HTR-8/SVneo (cell line): ENCODE measurements around the gene IGFBP4.

ENCODE experiments used
- DNase-seq: peaks from one replicate; pipeline ENCODE4 v3.0.0; 2011; ENCODE audit warnings: low spot score, mixed read lengths; ENCODE audit not compliant: insufficient read length
- FAIRE-seq: peaks from 2 replicates; lab custom pipeline; 2011; peaks lifted over from hg19 to GRCh38; lab: Jason Lieb, UNC

Gene IGFBP4

GRCh38 chr17:40485851-40486521 lies 42.7 kb downstream of the IGFBP4 start:
- FAIRE-seq: peak; percentile 98
- DNase-seq: peak; percentile 98

- DNase-seq (no peak), FAIRE-seq (peak; percentile 46)
Observed at GRCh38 chr17:40486522-40487370, 43.5 kb downstream of the IGFBP4 start.

- DNase-seq (no peak), FAIRE-seq (peak; percentile 74)
Observed at GRCh38 chr17:40487371-40488020, 44.2 kb downstream of the IGFBP4 start.

- FAIRE-seq: peak; percentile 84
- no peak for DNase-seq
Observed at GRCh38 chr17:40490289-40490853, 47.1 kb downstream of the IGFBP4 start.

GRCh38 chr17:40490982-40491381 lies 47.7 kb downstream of the IGFBP4 start:
- FAIRE-seq (no peak), DNase-seq (no peak)

GRCh38 chr17:40491486-40491885 lies 48.2 kb downstream of the IGFBP4 start:
- FAIRE-seq: no peak
- no peak for DNase-seq

GRCh38 chr17:40493697-40494096 lies 50.4 kb downstream of the IGFBP4 start:
- FAIRE-seq (peak; percentile 68), DNase-seq (no peak)

GRCh38 chr17:40495140-40495539 lies 51.9 kb downstream of the IGFBP4 start:
- no peak for FAIRE-seq
- no peak for DNase-seq

- DNase-seq (no peak), FAIRE-seq (no peak)
Observed at GRCh38 chr17:40496170-40496569, 52.9 kb downstream of the IGFBP4 start.

GRCh38 chr17:40496634-40497420 lies 53.6 kb downstream of the IGFBP4 start:
- DNase-seq (no peak), FAIRE-seq (no peak)

GRCh38 chr17:40497695-40498094 lies 54.4 kb downstream of the IGFBP4 start:
- no peak for FAIRE-seq
- DNase-seq: no peak

- FAIRE-seq (no peak), DNase-seq (no peak)
Observed at GRCh38 chr17:40498281-40499084, 55.2 kb downstream of the IGFBP4 start.

GRCh38 chr17:40499551-40500189 lies 56.4 kb downstream of the IGFBP4 start:
- FAIRE-seq (peak; percentile 70), DNase-seq (peak; percentile 66)

GRCh38 chr17:40500190-40500589 lies 56.9 kb downstream of the IGFBP4 start:
- FAIRE-seq (peak; percentile 28), DNase-seq (no peak)

GRCh38 chr17:40500709-40501108 lies 57.5 kb downstream of the IGFBP4 start:
- DNase-seq: no peak
- no peak for FAIRE-seq

- FAIRE-seq: no peak
Observed at GRCh38 chr17:40501499-40501911, 58.3 kb downstream of the IGFBP4 start, which contains the start of gene TNS4. Gene TNS4, minus strand, starts transcription at chr17:40501623. Its CDS starts 5,198 bp downstream, at chr17:40496425.

GRCh38 chr17:40502716-40503115 lies 59.5 kb downstream of the IGFBP4 start:
- FAIRE-seq (no peak), DNase-seq (no peak)

More at GRCh38 chr17:40501499-40501911, 58.3 kb downstream of the IGFBP4 start, which contains the start of gene TNS4:
- no peak for DNase-seq

GRCh38 chr17:40503154-40503553 lies 59.9 kb downstream of the IGFBP4 start:
- no peak for FAIRE-seq
- no peak for DNase-seq
